B cell (primary cell): ENCODE results near the gene XRCC6. TPM values are rescaled to one million over a fixed set of nuclear protein-coding genes. Genes with fewer than 3 reads are reported as not detected.

Experiments
- ATAC-seq: fragments of 200-7000 bp; cut with Tn5 transposase; one replicate; pipeline ENCODE4 v1.10.0; 2021; ENCODE audit warnings: low read depth, mild to moderate bottlenecking, moderate number of reproducible peaks, moderate library complexity
- CTCF ChIA-PET: fragments of 350-600 bp; sonication (Branson Sonifier 250); formaldehyde crosslinking; loops from one replicate; lab custom pipeline; 2021; ENCODE audit warnings: antibody characterized with exemption, inconsistent platforms; lab: Charles Lee
- POLR2A ChIA-PET: fragments of 350-600 bp; sonication (Branson Sonifier 250); formaldehyde crosslinking; loops from one replicate; lab custom pipeline; 2021; ENCODE audit warnings: antibody characterized with exemption; lab: Charles Lee
- DNase-seq: peaks from one replicate; pipeline ENCODE4 v3.0.0; 2013
- H2AFZ ChIP-seq: 2 replicates; pipeline ENCODE4 v1.6.1; 2012; ENCODE audit warnings: mild to moderate bottlenecking, low read depth, low read length; ENCODE audit not compliant: insufficient read depth, poor library complexity, severe bottlenecking
- H3K27ac ChIP-seq, 2 donors: 1 replicate in 1 of 2; 2 replicates in 1 of 2; pipeline ENCODE4 v1.5.1; 2012 to 2013; ENCODE audit warnings: low read length in 2 of 2, mild to moderate bottlenecking in 2 of 2, moderate library complexity in 1 of 2
- H3K27me3 ChIP-seq, 4 experiments: fragments of 200-600 bp in 1 of 4; sonication (generic) in 1 of 4; replicated peaks in 1 of 4; 1 replicate in 2 of 4; 2 replicates in 2 of 4; pipeline versions ENCODE4 v1.6.1 to v1.7.0; 2013 to 2016; ENCODE audit warnings: low read length in 3 of 4, mild to moderate bottlenecking in 2 of 4, mixed read lengths in 1 of 4, moderate library complexity in 1 of 4; ENCODE audit not compliant: insufficient read depth in 4 of 4, control insufficient read depth in 3 of 4; ENCODE audit errors: control extremely low read depth in 1 of 4
- H3K36me3 ChIP-seq, 2 experiments: replicated peaks in 1 of 2; 1 replicate in 1 of 2; 2 replicates in 1 of 2; pipeline versions ENCODE4 v1.6.1 to v1.7.1; 2013; ENCODE audit warnings: low read length in 1 of 2; ENCODE audit not compliant: insufficient read depth in 2 of 2, control insufficient read depth in 1 of 2; ENCODE audit errors: control extremely low read depth in 1 of 2, extremely low read depth in 1 of 2
- H3K4me1 ChIP-seq, 2 donors: fragments of 200-600 bp in 1 of 2; sonication (generic) in 1 of 2; 1 replicate in 1 of 2; 2 replicates in 1 of 2; pipeline versions ENCODE4 v1.5.1 to v1.6.1; 2013 to 2017; ENCODE audit warnings: low read length in 2 of 2; ENCODE audit not compliant: control insufficient read depth in 2 of 2, insufficient read depth in 2 of 2
- H3K4me2 ChIP-seq: replicated peaks from 2 replicates; pipeline ENCODE3; 2012; ENCODE audit warnings: mild to moderate bottlenecking, low read depth, low read length; ENCODE audit not compliant: poor library complexity, severe bottlenecking
- H3K4me3 ChIP-seq, 5 experiments: fragments of 200-600 bp in 1 of 5; sonication (generic) in 1 of 5; 1 replicate in 3 of 5; 2 replicates in 2 of 5; pipeline versions ENCODE4 v1.5.1 to v1.7.0; 2011 to 2016; ENCODE audit warnings: low read length in 4 of 5, mild to moderate bottlenecking in 4 of 5, low read depth in 2 of 5, control low read depth in 1 of 5, moderate library complexity in 1 of 5; ENCODE audit not compliant: insufficient read depth in 1 of 5; ENCODE audit errors: control extremely low read depth in 1 of 5, extremely low read depth in 1 of 5
- H3K79me2 ChIP-seq: fragments of 200-600 bp; sonication (generic); one replicate; pipeline ENCODE4 v1.6.0; 2016; ENCODE audit warnings: low read length; ENCODE audit not compliant: control insufficient read depth, insufficient read depth
- H3K9ac ChIP-seq: fragments of 200-600 bp; sonication (generic); 2 replicates; pipeline ENCODE4 v1.6.1; 2017; ENCODE audit warnings: mild to moderate bottlenecking, low read length, moderate library complexity
- H3K9me3 ChIP-seq, 3 donors: one replicate each; pipeline versions ENCODE4 v1.6.1 to v1.7.1; 2013; ENCODE audit warnings: low read length in 2 of 3; ENCODE audit not compliant: control insufficient read depth in 2 of 3, insufficient read depth in 1 of 3; ENCODE audit errors: control extremely low read depth in 1 of 3
- H4K20me1 ChIP-seq: 2 replicates; pipeline ENCODE4 v1.6.0; 2012; ENCODE audit warnings: mild to moderate bottlenecking, low read length; ENCODE audit not compliant: insufficient read depth, control insufficient read depth, poor library complexity, severe bottlenecking
- H3K27ac Mint-ChIP-seq: one replicate; pipeline ENCODE4 v1.8.0; 2021; ENCODE audit warnings: mixed read lengths
- H3K27me3 Mint-ChIP-seq: one replicate; pipeline ENCODE4 v1.8.0; 2021; ENCODE audit warnings: mixed read lengths
- H3K4me1 Mint-ChIP-seq: one replicate; pipeline ENCODE4 v1.8.0; 2021; ENCODE audit warnings: mixed read lengths
- H3K4me3 Mint-ChIP-seq: one replicate; pipeline ENCODE4 v1.8.0; 2021; ENCODE audit warnings: mixed read lengths
- H3K9me3 Mint-ChIP-seq: one replicate; pipeline ENCODE4 v1.8.0; 2022; ENCODE audit warnings: mixed read lengths; ENCODE audit not compliant: insufficient read depth
- CTCF ChIP-seq: fragments of 200-600 bp; IDR thresholded peaks from one replicate; pipeline ENCODE4 v1.8.0; 2022; ENCODE audit warnings: antibody characterized with exemption, mild to moderate bottlenecking
- EZH2 ChIP-seq: IDR thresholded peaks from 2 replicates; pipeline ENCODE4 v1.6.1; 2012; ENCODE audit warnings: borderline replicate concordance, low read depth, mild to moderate bottlenecking, moderate library complexity, low read length; ENCODE audit not compliant: insufficient read depth, poor library complexity, severe bottlenecking
- whole genome bisulfite sequencing: methylation state at CpG from one replicate; pipeline ENCODE4 v1.1.5; 2013; ENCODE audit warnings: missing lambda C conversion rate; ENCODE audit not compliant: insufficient coverage; 5-methylcytosine and 5-hydroxymethylcytosine counted together
- intact Hi-C: fragments of 100-400 bp; cut with micrococcal nuclease; formaldehyde crosslinking; loops from one replicate; pipeline ENCODE4 v1.10.0; 2022
- polyA minus RNA-seq: library from RNA; depleted of rRNA, polyadenylated mRNA; stranded (reverse); fragments of >200 nt; gene quantifications from 2 replicates; pipeline ENCODE4 v1.2.3, GENCODE V29; 2012
- polyA plus RNA-seq: library from polyadenylated mRNA; depleted of rRNA; stranded (reverse); fragments of >200 nt; gene quantifications from 2 replicates; pipeline ENCODE4 v1.2.3, GENCODE V29; 2012
- total RNA-seq, 2 donors: library from RNA; stranded (reverse); fragments of 120-200 nt in 1 of 2; gene quantifications; 1 replicate in 1 of 2; 2 replicates in 1 of 2; pipeline versions ENCODE4 v1.2.3 to v1.2.4, GENCODE V29; 2013 to 2022

The XRCC6 gene
- total RNA-seq: 176 and 180 TPM in 2 replicates
- total RNA-seq (2013): 238 TPM
- polyA plus RNA-seq: 55.4 and 58.2 TPM in 2 replicates
- 90.9 and 115 TPM in 2 replicates for polyA minus RNA-seq

- peak within 1 kb of the TSS; percentile 94 for H3K27ac Mint-ChIP-seq
- H3K9ac ChIP-seq: peak within 1 kb of the TSS; percentile 96
- H4K20me1 ChIP-seq: peaks cover 41% of the 10 kb centered on the region
- peaks cover 19 to 27% of the 10 kb centered on the region in 2 donors for H3K4me1 ChIP-seq
- no peaks in the 10 kb centered on the region for H3K27me3 ChIP-seq
- H3K27ac ChIP-seq: peak within 1 kb of the TSS; percentile 95 to 96
- H3K27me3 Mint-ChIP-seq: no peaks in the 10 kb centered on the region
- POLR2A ChIA-PET: interaction anchor here (0.6 to 1.6 kb wide), 11 partner anchors 32 to 765 kb away, joined by 3 to 11 read pairs (median 3); partner anchors contain the start of genes NDUFA6, PMM1, POLR3H and RBX1
- WGBS: under 1% methylated on average over 64 of the region's 70 CpGs
- H3K4me2 ChIP-seq: peak within 1 kb of the TSS; percentile 95
- H3K36me3 ChIP-seq: peaks cover 0 to 24% of the 10 kb centered on the region in 2 experiments
- H3K4me3 Mint-ChIP-seq: peak within 1 kb of the TSS; percentile 96
- DNase-seq: peak; percentile 100
- no peak for TF ChIP-seq EZH2
- no peak for TF ChIP-seq CTCF
- peaks cover 73% of the 10 kb centered on the region for H3K79me2 ChIP-seq
- no peaks in the 10 kb centered on the region for H3K9me3 ChIP-seq
- H3K4me3 ChIP-seq: peak within 1 kb of the TSS; percentile 68 to 97 (median 89)
- intact Hi-C loops: loop anchor here (1.0 to 10.0 kb wide), 7 partner anchors 31 to 1579 kb away; partner anchors contain the start of genes ACO2, PHF5A, TEF and TOB2
- peak within 1 kb of the TSS; percentile 98 for H2AFZ ChIP-seq
- peaks cover 39% of the 10 kb centered on the region for H3K4me1 Mint-ChIP-seq
- CTCF ChIA-PET: interaction anchor here (0.8 to 1.4 kb wide), 5 partner anchors 45 to 240 kb away, joined by 3 to 4 read pairs (median 3); partner anchors contain the start of genes POLR3H and TEF
- no peaks in the 10 kb centered on the region for H3K9me3 Mint-ChIP-seq
- peak; percentile 96 for ATAC-seq
Measured at GRCh38 chr22:41621099-41621910, at the start of gene XRCC6. TSS of gene XRCC6 (plus strand) at chr22:41621295. CDS start at chr22:41622005, 710 bp downstream.

GRCh38 chr22:41571786-41572185, 49.3 kb upstream of the XRCC6 start:
- no peak overlapping the region for H3K27ac Mint-ChIP-seq
- intact Hi-C loops: no loop called here
- H3K4me1 Mint-ChIP-seq: no peaks in the 10 kb centered on the region
- Histone ChIP-seq H3K79me2 (no peaks in the 10 kb centered on the region), H3K4me3 (no peak overlapping the region), H3K9ac (no peak overlapping the region), H3K27ac (no peak overlapping the region), H2AFZ (no peak overlapping the region), H3K4me2 (no peak overlapping the region), H3K27me3 (no peaks in the 10 kb centered on the region), H3K4me1 (no peaks in the 10 kb centered on the region), H3K36me3 (peaks cover 0 to 3% of the 10 kb centered on the region in 2 experiments), H4K20me1 (no peaks in the 10 kb centered on the region), H3K9me3 (no peaks in the 10 kb centered on the region)
- ATAC-seq (no peak), DNase-seq (no peak)
- H3K27me3 Mint-ChIP-seq: no peaks in the 10 kb centered on the region
- H3K4me3 Mint-ChIP-seq: no peak overlapping the region
- H3K9me3 Mint-ChIP-seq: no peaks in the 10 kb centered on the region
- TF ChIP-seq CTCF (no peak), EZH2 (no peak)
- WGBS: 90% methylated on average over 12 of the region's 14 CpGs
- POLR2A ChIA-PET: no interaction called here
- CTCF ChIA-PET: no interaction called here
